Kidney (tissue), 14 donors: ENCODE data around the gene ACLY. TPM values are rescaled to one million over a fixed set of nuclear protein-coding genes. Genes with fewer than 3 reads are reported as not detected.
A peak's percentile ranks its signal among the peaks of the same experiment; 100 is the strongest.

Experiments used
- DNase-seq, 5 donors: peaks; one replicate each; pipeline ENCODE4 v3.0.0-alpha.2; 2013 to 2020
- FAIRE-seq: peaks from 2 replicates; lab custom pipeline; 2012; peaks lifted over from hg19 to GRCh38; lab: Jason Lieb, UNC
- H3K27ac ChIP-seq, 2 donors: one replicate each; pipeline ENCODE4 v1.7.0; 2013; ENCODE audit warnings: low read depth in 2 of 2, low read length in 2 of 2, inconsistent platforms in 1 of 2
- H3K27me3 ChIP-seq: one replicate; pipeline ENCODE4 v1.7.1; 2013; ENCODE audit warnings: low read length, inconsistent platforms; ENCODE audit not compliant: control insufficient read depth, insufficient read depth
- H3K36me3 ChIP-seq, 3 donors: one replicate each; pipeline versions ENCODE4 v1.7.0 to v1.7.1; 2013; ENCODE audit warnings: low read length in 3 of 3, control low read depth in 1 of 3, inconsistent platforms in 1 of 3; ENCODE audit not compliant: insufficient read depth in 3 of 3, control insufficient read depth in 2 of 3
- H3K4me1 ChIP-seq, 3 donors: one replicate each; pipeline versions ENCODE4 v1.7.0 to v1.7.1; 2013; ENCODE audit warnings: low read length in 3 of 3, inconsistent platforms in 1 of 3, low read depth in 1 of 3; ENCODE audit not compliant: control insufficient read depth in 2 of 3, insufficient read depth in 2 of 3
- H3K4me3 ChIP-seq, 3 donors: one replicate each; pipeline versions ENCODE4 v1.7.0 to v1.8.1; 2013; ENCODE audit warnings: low read length in 3 of 3, control low read depth in 1 of 3, inconsistent platforms in 1 of 3
- H3K9ac ChIP-seq, 3 donors: one replicate each; pipeline versions ENCODE4 v1.7.0 to v1.7.1; 2013; ENCODE audit warnings: low read length in 3 of 3, control low read depth in 1 of 3, inconsistent platforms in 1 of 3
- H3K9me3 ChIP-seq, 3 donors: one replicate each; pipeline versions ENCODE4 v1.7.0 to v1.7.1; 2013; ENCODE audit warnings: low read length in 3 of 3, control low read depth in 1 of 3, inconsistent platforms in 1 of 3; ENCODE audit not compliant: control insufficient read depth in 2 of 3, insufficient read depth in 1 of 3
- CTCF ChIP-seq: IDR thresholded peaks from 3 replicates; pipeline ENCODE4 v1.5.1; 2012; ENCODE audit warnings: mild to moderate bottlenecking, moderate library complexity, borderline replicate concordance; ENCODE audit not compliant: insufficient read depth; ENCODE audit errors: extremely low read depth
- intact Hi-C: fragments of 100-400 bp; cut with DNase I; formaldehyde crosslinking; loops from one replicate; pipeline ENCODE4 v1.11.1; 2022
- polyA plus RNA-seq: library from polyadenylated mRNA; stranded (reverse); fragments of 350-450 nt; fragmentation: Illumina TruSeq; extraction: RNeasy Lipid Tissue Mini Kit (QIAGEN cat#74804); gene quantifications from one replicate; pipeline ENCODE4 v1.2.3, GENCODE V29; 2014; ENCODE audit warnings: low read depth, low replicate concordance; ENCODE audit not compliant: insufficient read depth
- total RNA-seq: library from RNA; stranded (reverse); fragmentation: NEBNext Ultra II Directional; extraction: Animal tissue kit (Norgen Biotek cat#: 25700); gene quantifications from one replicate; pipeline ENCODE4 v1.2.1, GENCODE V29; 2021
- donor health status: control.
- donor health status: control.
- donor health status: control.
- donor health status: control.
- donor health status: control.
- donor health status: DM: yes; HTN: yes; CAD: no.
- donor health status: Normal renal cell carcinoma (clear cell type).

The ACLY gene
- total and polyA plus RNA-seq, 2 donors from 2014 or later, result 33.7 to 104 TPM

GRCh38 chr17:41821776-41822175 lies 97.0 kb downstream of the ACLY start:
- no peak overlapping the region for H3K4me3 ChIP-seq
- H3K4me1 ChIP-seq, result no peaks in the 10 kb centered on the region
- no peak for TF ChIP-seq CTCF
- no peaks in the 10 kb centered on the region for H3K27me3 ChIP-seq
- no peak overlapping the region for H3K9ac ChIP-seq
- no peak overlapping the region for H3K27ac ChIP-seq
- intact Hi-C loops, result no loop called here
- FAIRE-seq, result no peak
- H3K9me3 ChIP-seq, result no peaks in the 10 kb centered on the region
- peak in 1 of 5 donors; percentile 53 for DNase-seq
- H3K36me3 ChIP-seq, result peaks cover 0 to 9% (median 2%) of the 10 kb centered on the region in 3 donors

GRCh38 chr17:41818024-41818423 lies 100.7 kb downstream of the ACLY start:
- H3K36me3 ChIP-seq, result no peaks in the 10 kb centered on the region
- FAIRE-seq (no peak), DNase-seq (no peak)
- H3K9ac ChIP-seq, result no peak overlapping the region
- no peak overlapping the region for H3K4me3 ChIP-seq
- TF ChIP-seq CTCF, result no peak
- H3K27ac ChIP-seq, result no peak overlapping the region
- no peaks in the 10 kb centered on the region for H3K27me3 ChIP-seq
- H3K4me1 ChIP-seq, result peaks cover 0 to 8% (median 5%) of the 10 kb centered on the region in 3 donors
- intact Hi-C loops, result no loop called here
- H3K9me3 ChIP-seq, result no peaks in the 10 kb centered on the region

Other genes starting within 250 kb of the ACLY start
- gene EIF1, start 230.1 kb downstream of the ACLY start, total RNA-seq, result 842 TPM
- 1,166 TPM for gene EIF1, start 230.1 kb downstream of the ACLY start, polyA plus RNA-seq
- not detected for gene GAST, start 206.6 kb downstream of the ACLY start, total RNA-seq
- not detected for gene GAST, start 206.6 kb downstream of the ACLY start, polyA plus RNA-seq
- 1.3 TPM for gene HAP1, start 184.3 kb downstream of the ACLY start, total RNA-seq
- 0.99 TPM for gene HAP1, start 184.3 kb downstream of the ACLY start, polyA plus RNA-seq
- gene JUP, start 132.2 kb downstream of the ACLY start, total RNA-seq, result 223 TPM
- gene JUP, start 132.2 kb downstream of the ACLY start, polyA plus RNA-seq, result 148 TPM
- gene P3H4, start 107.0 kb downstream of the ACLY start, total RNA-seq, result 13.6 TPM
- gene P3H4, start 107.0 kb downstream of the ACLY start, polyA plus RNA-seq, result 13.7 TPM
- 38.3 TPM for gene FKBP10, start 105.9 kb downstream of the ACLY start, total RNA-seq
- 19.6 TPM for gene FKBP10, start 105.9 kb downstream of the ACLY start, polyA plus RNA-seq
- gene NT5C3B, start 82.7 kb downstream of the ACLY start, total RNA-seq, result 44.0 TPM
- 88.0 TPM for gene NT5C3B, start 82.7 kb downstream of the ACLY start, polyA plus RNA-seq
- gene KLHL10, start 81.1 kb downstream of the ACLY start, total RNA-seq, result 0.28 TPM
- gene KLHL10, start 81.1 kb downstream of the ACLY start, polyA plus RNA-seq, result not detected
- 16.1 TPM for gene KLHL11, start 53.5 kb downstream of the ACLY start, total RNA-seq
- 0.37 TPM for gene KLHL11, start 53.5 kb downstream of the ACLY start, polyA plus RNA-seq
- 6.0 TPM for gene ODAD4, start 11.7 kb upstream of the ACLY start, total RNA-seq
- 4.6 TPM for gene ODAD4, start 11.7 kb upstream of the ACLY start, polyA plus RNA-seq
- 87.5 TPM for gene CNP, start 47.8 kb upstream of the ACLY start, total RNA-seq
- gene CNP, start 47.8 kb upstream of the ACLY start, polyA plus RNA-seq, result 64.0 TPM
- gene DNAJC7, start 98.5 kb upstream of the ACLY start, total RNA-seq, result 88.1 TPM
- gene DNAJC7, start 98.5 kb upstream of the ACLY start, polyA plus RNA-seq, result 141 TPM
- gene NKIRAS2, start 101.1 kb upstream of the ACLY start, total RNA-seq, result 26.8 TPM
- 21.2 TPM for gene NKIRAS2, start 101.1 kb upstream of the ACLY start, polyA plus RNA-seq
- gene C17orf113, start 131.7 kb upstream of the ACLY start, total RNA-seq, result 3.8 TPM
- 1.1 TPM for gene C17orf113, start 131.7 kb upstream of the ACLY start, polyA plus RNA-seq
- gene ZNF385C, start 179.5 kb upstream of the ACLY start, total RNA-seq, result 1.2 TPM
- 1.1 TPM for gene ZNF385C, start 179.5 kb upstream of the ACLY start, polyA plus RNA-seq
- 27.5 TPM for gene DHX58, start 193.8 kb upstream of the ACLY start, total RNA-seq
- gene DHX58, start 193.8 kb upstream of the ACLY start, polyA plus RNA-seq, result 22.1 TPM
- 38.6 TPM for gene KAT2A, start 202.4 kb upstream of the ACLY start, total RNA-seq
- 38.6 TPM for gene KAT2A, start 202.4 kb upstream of the ACLY start, polyA plus RNA-seq
- gene HSPB9, start 203.9 kb upstream of the ACLY start, total RNA-seq, result not detected
- gene HSPB9, start 203.9 kb upstream of the ACLY start, polyA plus RNA-seq, result 0.99 TPM
- gene RAB5C, start 236.0 kb upstream of the ACLY start, total RNA-seq, result 159 TPM
- gene RAB5C, start 236.0 kb upstream of the ACLY start, polyA plus RNA-seq, result 286 TPM